HL-60 (cell line): Measurements from ENCODE around the gene DPP6.

ENCODE experiments used
- DNase-seq, 2 experiments: peaks; one replicate each; pipeline ENCODE4 v3.0.0-alpha.2; 2010 to 2020; ENCODE audit warnings: low read depth in 1 of 2, low spot score in 1 of 2
- H3K27ac ChIP-seq: fragments of 250-450 bp; sonication (Bioruptor Pico); replicated peaks from 2 replicates; pipeline ENCODE4 v1.5.1; 2020; ENCODE audit warnings: mild to moderate bottlenecking, moderate library complexity
- H3K27me3 ChIP-seq: fragments of 250-450 bp; sonication (Bioruptor Pico); 2 replicates; pipeline ENCODE4 v1.5.1; 2021; ENCODE audit warnings: mild to moderate bottlenecking, moderate library complexity; ENCODE audit not compliant: insufficient read depth, poor library complexity, severe bottlenecking
- H3K4me3 ChIP-seq: replicated peaks from 2 replicates; pipeline ENCODE4 v1.5.1; 2011; ENCODE audit warnings: mild to moderate bottlenecking, control low read depth, low read length; ENCODE audit not compliant: insufficient read depth
- GABPA ChIP-seq: IDR thresholded peaks from 2 replicates; pipeline ENCODE4 v1.6.1; 2012; ENCODE audit warnings: low read depth
- POLR2AphosphoS5 ChIP-seq: IDR thresholded peaks from 2 replicates; pipeline ENCODE4 v1.6.1; 2012; ENCODE audit warnings: low read depth
- SPI1 ChIP-seq: IDR thresholded peaks from 2 replicates; pipeline ENCODE4 v1.6.1; 2012; ENCODE audit warnings: low read depth, mild to moderate bottlenecking, borderline replicate concordance
- TF ChIP-seq, protein P1 (sequence below): IDR thresholded peaks from 2 replicates; pipeline ENCODE4 v1.6.1; 2012; ENCODE audit warnings: low read depth; ENCODE audit not compliant: insufficient replicate concordance
- TF ChIP-seq, protein P2 (sequence below): IDR thresholded peaks from one replicate; pipeline ENCODE4 v1.5.1; 2011; ENCODE audit warnings: low read length, control low read depth, inconsistent platforms; ENCODE audit not compliant: insufficient read depth

Gene DPP6

DNA sequence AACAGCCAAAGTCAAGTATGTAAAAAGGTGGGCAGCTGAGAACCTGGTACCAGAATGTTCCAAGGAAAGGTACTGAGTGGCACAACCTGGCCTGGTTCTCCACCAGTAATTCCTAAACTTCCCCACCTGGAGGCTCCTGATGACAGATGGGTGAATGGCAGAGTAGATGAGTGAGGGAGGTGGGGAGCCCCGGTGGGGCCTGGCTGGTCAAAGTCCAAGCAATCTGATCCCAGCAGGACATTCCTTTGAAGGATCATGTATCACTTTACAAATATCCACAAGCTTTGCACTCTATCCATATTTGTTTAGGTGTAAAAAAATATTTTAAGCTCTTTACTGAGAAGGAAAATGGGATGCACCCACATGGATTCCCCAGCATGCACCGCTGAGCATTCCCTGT lies 250.2 kb downstream of the DPP6 start:
- no peak for DNase-seq
- no peak overlapping the region for H3K27ac ChIP-seq
- no peak overlapping the region for H3K4me3 ChIP-seq
- TF ChIP-seq, protein P1, sequence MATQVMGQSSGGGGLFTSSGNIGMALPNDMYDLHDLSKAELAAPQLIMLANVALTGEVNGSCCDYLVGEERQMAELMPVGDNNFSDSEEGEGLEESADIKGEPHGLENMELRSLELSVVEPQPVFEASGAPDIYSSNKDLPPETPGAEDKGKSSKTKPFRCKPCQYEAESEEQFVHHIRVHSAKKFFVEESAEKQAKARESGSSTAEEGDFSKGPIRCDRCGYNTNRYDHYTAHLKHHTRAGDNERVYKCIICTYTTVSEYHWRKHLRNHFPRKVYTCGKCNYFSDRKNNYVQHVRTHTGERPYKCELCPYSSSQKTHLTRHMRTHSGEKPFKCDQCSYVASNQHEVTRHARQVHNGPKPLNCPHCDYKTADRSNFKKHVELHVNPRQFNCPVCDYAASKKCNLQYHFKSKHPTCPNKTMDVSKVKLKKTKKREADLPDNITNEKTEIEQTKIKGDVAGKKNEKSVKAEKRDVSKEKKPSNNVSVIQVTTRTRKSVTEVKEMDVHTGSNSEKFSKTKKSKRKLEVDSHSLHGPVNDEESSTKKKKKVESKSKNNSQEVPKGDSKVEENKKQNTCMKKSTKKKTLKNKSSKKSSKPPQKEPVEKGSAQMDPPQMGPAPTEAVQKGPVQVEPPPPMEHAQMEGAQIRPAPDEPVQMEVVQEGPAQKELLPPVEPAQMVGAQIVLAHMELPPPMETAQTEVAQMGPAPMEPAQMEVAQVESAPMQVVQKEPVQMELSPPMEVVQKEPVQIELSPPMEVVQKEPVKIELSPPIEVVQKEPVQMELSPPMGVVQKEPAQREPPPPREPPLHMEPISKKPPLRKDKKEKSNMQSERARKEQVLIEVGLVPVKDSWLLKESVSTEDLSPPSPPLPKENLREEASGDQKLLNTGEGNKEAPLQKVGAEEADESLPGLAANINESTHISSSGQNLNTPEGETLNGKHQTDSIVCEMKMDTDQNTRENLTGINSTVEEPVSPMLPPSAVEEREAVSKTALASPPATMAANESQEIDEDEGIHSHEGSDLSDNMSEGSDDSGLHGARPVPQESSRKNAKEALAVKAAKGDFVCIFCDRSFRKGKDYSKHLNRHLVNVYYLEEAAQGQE, result no peak
- no peak for TF ChIP-seq GABPA
- TF ChIP-seq POLR2AphosphoS5, result no peak
- TF ChIP-seq, protein P2, sequence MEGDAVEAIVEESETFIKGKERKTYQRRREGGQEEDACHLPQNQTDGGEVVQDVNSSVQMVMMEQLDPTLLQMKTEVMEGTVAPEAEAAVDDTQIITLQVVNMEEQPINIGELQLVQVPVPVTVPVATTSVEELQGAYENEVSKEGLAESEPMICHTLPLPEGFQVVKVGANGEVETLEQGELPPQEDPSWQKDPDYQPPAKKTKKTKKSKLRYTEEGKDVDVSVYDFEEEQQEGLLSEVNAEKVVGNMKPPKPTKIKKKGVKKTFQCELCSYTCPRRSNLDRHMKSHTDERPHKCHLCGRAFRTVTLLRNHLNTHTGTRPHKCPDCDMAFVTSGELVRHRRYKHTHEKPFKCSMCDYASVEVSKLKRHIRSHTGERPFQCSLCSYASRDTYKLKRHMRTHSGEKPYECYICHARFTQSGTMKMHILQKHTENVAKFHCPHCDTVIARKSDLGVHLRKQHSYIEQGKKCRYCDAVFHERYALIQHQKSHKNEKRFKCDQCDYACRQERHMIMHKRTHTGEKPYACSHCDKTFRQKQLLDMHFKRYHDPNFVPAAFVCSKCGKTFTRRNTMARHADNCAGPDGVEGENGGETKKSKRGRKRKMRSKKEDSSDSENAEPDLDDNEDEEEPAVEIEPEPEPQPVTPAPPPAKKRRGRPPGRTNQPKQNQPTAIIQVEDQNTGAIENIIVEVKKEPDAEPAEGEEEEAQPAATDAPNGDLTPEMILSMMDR, result no peak
- no peak for TF ChIP-seq SPI1
- H3K27me3 ChIP-seq, result peaks cover 3% of the 10 kb centered on the region

DNA sequence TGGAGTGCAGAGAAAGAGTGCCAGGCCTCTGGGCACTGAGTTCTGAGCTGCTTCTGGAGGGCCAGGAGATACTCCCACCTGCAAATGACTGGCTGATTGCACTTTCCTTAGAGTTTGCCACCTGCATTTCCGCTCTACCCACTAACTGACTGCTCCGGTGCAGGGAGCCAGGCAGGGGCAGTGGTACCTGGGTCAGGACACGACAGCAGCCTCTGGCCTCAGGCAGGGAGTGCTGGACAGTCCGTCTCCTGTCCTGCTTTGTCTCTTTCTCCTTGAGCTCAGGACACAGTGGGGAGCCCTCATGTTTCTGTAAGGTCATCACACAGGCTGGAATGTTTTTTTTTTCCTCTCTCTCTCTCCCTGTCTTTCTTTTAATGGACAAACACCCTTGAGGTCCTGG lies 252.0 kb downstream of the DPP6 start:
- Histone ChIP-seq H3K27ac (no peak overlapping the region), H3K4me3 (no peak overlapping the region), H3K27me3 (peaks cover 3% of the 10 kb centered on the region)
- TF ChIP-seq GABPA, result no peak
- TF ChIP-seq POLR2AphosphoS5, result no peak
- TF ChIP-seq, protein P1, result no peak
- TF ChIP-seq, protein P2, result no peak
- no peak for TF ChIP-seq SPI1
- DNase-seq, result no peak

DNA sequence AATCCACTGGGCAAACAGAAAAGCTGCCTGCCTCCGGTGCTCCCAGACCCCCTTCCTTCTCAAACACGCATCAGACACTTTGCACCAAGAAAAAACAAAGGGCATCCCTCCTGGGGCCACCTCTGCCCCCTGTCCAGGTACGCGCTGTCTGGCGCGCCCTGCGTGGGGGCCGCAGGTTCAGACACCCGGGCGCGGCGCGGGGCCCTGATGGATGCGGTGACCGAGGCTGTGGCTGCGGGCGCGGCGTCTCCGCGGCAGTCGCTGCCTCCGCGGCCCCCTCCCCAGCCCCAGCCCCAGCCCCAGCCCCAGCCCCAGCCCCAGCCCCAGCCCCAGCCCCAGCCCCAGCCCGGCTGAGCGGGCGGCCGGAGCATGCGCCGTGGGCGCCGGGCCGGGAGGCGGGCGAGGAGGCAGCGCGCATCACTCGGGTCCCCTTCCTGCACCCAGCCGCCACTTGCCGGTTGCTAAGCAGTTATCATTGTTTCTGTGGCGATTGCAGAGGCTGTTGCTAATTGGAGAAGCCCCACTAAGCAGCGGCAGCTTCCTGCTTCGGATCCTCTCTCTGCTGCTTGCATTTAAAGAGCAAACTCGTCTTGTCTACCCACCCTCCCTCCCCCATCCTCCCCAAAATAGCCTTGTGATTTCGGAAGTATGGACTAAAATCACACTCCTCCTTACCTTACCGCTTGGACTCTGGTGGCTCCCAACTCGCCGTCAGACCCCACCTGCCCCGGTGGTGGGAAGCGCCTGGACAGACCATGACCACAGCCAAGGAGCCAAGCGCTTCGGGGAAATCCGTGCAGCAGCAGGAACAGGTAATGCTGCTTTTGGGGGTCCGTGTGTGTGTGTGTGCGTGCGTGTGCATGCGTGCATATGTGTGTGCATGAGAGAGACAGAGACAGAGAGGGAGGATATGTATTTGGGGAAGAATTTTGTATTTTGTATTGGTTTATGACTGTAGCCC lies 252.8 kb downstream of the DPP6 start:
- TF ChIP-seq, protein P2, result no peak
- TF ChIP-seq, protein P1, result no peak
- TF ChIP-seq POLR2AphosphoS5 (no peak), GABPA (no peak), SPI1 (no peak)
- Histone ChIP-seq H3K4me3 (no peak overlapping the region), H3K27ac (no peak overlapping the region), H3K27me3 (peaks cover 3% of the 10 kb centered on the region)
- no peak for DNase-seq
